HEK293 (cell line): Measurements from ENCODE around the gene MISP.

ENCODE experiments used
- EGR2 ChIP-seq: fragments of 450-650 bp; formaldehyde crosslinking; IDR thresholded peaks from 2 replicates; pipeline ENCODE4 v1.5.1; 2016; ENCODE audit warnings: low read depth, missing biosample characterization, missing genetic modification characterization
- HOXA7 ChIP-seq: sonication (generic); formaldehyde crosslinking; IDR thresholded peaks from 2 replicates; pipeline ENCODE4 v1.8.1; 2022; ENCODE audit warnings: missing genetic modification reagents, borderline replicate concordance
- TCF7L2 ChIP-seq: IDR thresholded peaks from 2 replicates; pipeline ENCODE4 v1.6.1; 2011; ENCODE audit warnings: low read depth, mild to moderate bottlenecking, inconsistent platforms, low read length, moderate library complexity, borderline replicate concordance
- ZNF16 ChIP-seq: fragments of 450-650 bp; formaldehyde crosslinking; IDR thresholded peaks from 2 replicates; pipeline ENCODE4 v1.5.1; 2016; ENCODE audit warnings: low read depth, missing biosample characterization, missing genetic modification characterization
- ZNF266 ChIP-seq: fragments of 450-650 bp; formaldehyde crosslinking; IDR thresholded peaks from 2 replicates; pipeline ENCODE4 v1.5.1; 2016; ENCODE audit warnings: missing biosample characterization, missing genetic modification characterization, low read depth
- ZNF423 ChIP-seq: fragments of 450-650 bp; formaldehyde crosslinking; IDR thresholded peaks from 2 replicates; pipeline ENCODE4 v1.5.1; 2016; ENCODE audit warnings: missing biosample characterization, missing genetic modification characterization
- ZNF529 ChIP-seq: fragments of 450-650 bp; formaldehyde crosslinking; IDR thresholded peaks from 2 replicates; pipeline ENCODE4 v1.5.1; 2017; ENCODE audit warnings: missing genetic modification characterization, missing biosample characterization; ENCODE audit not compliant: insufficient replicate concordance
- TF ChIP-seq, protein P1 (sequence below): fragments of 450-650 bp; formaldehyde crosslinking; IDR thresholded peaks from 2 replicates; pipeline ENCODE4 v1.5.1; 2016; ENCODE audit warnings: missing biosample characterization, missing genetic modification characterization
- TF ChIP-seq, protein P2 (sequence below): fragments of 450-650 bp; formaldehyde crosslinking; IDR thresholded peaks from 2 replicates; pipeline ENCODE4 v1.5.1; 2016; ENCODE audit warnings: missing biosample characterization, missing genetic modification characterization
- TF ChIP-seq, protein P3 (sequence below): fragments of 450-650 bp; formaldehyde crosslinking; IDR thresholded peaks from 2 replicates; pipeline ENCODE4 v1.5.1; 2016; ENCODE audit warnings: missing biosample characterization, missing genetic modification characterization

DNA sequence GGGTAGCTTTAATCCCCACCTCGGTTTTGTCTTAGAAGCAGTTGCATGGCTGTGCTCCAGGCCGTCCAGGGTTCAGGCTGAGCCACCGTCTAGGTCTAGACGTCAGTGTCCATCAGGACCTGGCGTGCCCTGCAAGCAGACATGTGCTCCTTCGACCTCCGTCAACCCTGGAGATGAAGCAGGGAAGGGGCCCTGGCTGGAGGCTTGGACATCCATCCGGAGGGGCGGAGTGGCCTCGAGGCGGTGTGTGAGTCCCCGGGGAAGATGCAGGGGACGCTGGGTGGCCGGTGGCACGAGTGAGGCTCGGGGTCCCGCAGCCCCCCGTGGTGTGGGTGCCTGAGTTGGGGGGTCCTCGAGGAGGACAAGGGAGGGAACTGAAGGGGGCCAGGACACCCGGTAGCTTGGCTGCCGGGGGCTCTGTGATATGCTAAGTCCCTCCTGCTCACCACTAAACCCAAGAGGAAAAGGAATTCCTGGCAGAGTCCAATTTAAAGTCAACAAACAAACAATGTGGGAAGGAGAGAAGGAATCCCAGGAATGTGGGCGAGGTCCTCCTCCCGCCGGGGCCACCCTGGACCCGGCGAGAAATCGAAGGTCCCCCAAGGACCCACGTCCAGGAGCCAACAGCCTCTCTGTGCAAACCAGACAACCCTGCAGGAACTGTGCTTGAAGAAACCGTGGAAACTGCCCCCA is 31.4 kb downstream of the MISP start:
- TF ChIP-seq, protein P1, sequence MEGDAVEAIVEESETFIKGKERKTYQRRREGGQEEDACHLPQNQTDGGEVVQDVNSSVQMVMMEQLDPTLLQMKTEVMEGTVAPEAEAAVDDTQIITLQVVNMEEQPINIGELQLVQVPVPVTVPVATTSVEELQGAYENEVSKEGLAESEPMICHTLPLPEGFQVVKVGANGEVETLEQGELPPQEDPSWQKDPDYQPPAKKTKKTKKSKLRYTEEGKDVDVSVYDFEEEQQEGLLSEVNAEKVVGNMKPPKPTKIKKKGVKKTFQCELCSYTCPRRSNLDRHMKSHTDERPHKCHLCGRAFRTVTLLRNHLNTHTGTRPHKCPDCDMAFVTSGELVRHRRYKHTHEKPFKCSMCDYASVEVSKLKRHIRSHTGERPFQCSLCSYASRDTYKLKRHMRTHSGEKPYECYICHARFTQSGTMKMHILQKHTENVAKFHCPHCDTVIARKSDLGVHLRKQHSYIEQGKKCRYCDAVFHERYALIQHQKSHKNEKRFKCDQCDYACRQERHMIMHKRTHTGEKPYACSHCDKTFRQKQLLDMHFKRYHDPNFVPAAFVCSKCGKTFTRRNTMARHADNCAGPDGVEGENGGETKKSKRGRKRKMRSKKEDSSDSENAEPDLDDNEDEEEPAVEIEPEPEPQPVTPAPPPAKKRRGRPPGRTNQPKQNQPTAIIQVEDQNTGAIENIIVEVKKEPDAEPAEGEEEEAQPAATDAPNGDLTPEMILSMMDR (tag by site-specific recombination) = no peak
- TF ChIP-seq ZNF16 (tag by site-specific recombination) = no peak
- no peak for TF ChIP-seq TCF7L2
- no peak for TF ChIP-seq ZNF529 (tag by site-specific recombination)
- TF ChIP-seq ZNF266 = no peak
- TF ChIP-seq EGR2 = no peak
- TF ChIP-seq ZNF423 (tag by site-specific recombination) = no peak
- TF ChIP-seq HOXA7 (CRISPR knock-in tag) = no peak
- TF ChIP-seq, protein P2, sequence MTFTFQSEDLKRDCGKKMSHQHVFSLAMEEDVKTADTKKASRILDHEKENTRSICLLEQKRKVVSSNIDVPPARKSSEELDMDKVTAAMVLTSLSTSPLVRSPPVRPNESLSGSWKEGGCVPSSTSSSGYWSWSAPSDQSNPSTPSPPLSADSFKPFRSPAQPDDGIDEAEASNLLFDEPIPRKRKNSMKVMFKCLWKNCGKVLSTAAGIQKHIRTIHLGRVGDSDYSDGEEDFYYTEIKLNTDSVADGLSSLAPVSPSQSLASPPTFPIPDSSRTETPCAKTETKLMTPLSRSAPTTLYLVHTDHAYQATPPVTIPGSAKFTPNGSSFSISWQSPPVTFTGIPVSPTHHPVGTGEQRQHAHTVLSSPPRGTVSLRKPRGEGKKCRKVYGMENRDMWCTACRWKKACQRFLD (tag by site-specific recombination) = no peak
- TF ChIP-seq, protein P3, sequence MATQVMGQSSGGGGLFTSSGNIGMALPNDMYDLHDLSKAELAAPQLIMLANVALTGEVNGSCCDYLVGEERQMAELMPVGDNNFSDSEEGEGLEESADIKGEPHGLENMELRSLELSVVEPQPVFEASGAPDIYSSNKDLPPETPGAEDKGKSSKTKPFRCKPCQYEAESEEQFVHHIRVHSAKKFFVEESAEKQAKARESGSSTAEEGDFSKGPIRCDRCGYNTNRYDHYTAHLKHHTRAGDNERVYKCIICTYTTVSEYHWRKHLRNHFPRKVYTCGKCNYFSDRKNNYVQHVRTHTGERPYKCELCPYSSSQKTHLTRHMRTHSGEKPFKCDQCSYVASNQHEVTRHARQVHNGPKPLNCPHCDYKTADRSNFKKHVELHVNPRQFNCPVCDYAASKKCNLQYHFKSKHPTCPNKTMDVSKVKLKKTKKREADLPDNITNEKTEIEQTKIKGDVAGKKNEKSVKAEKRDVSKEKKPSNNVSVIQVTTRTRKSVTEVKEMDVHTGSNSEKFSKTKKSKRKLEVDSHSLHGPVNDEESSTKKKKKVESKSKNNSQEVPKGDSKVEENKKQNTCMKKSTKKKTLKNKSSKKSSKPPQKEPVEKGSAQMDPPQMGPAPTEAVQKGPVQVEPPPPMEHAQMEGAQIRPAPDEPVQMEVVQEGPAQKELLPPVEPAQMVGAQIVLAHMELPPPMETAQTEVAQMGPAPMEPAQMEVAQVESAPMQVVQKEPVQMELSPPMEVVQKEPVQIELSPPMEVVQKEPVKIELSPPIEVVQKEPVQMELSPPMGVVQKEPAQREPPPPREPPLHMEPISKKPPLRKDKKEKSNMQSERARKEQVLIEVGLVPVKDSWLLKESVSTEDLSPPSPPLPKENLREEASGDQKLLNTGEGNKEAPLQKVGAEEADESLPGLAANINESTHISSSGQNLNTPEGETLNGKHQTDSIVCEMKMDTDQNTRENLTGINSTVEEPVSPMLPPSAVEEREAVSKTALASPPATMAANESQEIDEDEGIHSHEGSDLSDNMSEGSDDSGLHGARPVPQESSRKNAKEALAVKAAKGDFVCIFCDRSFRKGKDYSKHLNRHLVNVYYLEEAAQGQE (tag by site-specific recombination) = no peak
